H1 (cell line): ENCODE results near the gene CYP39A1. TPM values are rescaled to one million over a fixed set of nuclear protein-coding genes. Genes with fewer than 3 reads are reported as not detected.

Source experiments
- CTCF ChIA-PET: fragments of 300-600 bp; sonication (Branson Sonifier 250); formaldehyde crosslinking; loops from one replicate; lab custom pipeline; 2021; ENCODE audit not compliant: partially characterized antibody; lab: Charles Lee
- POLR2A ChIA-PET: fragments of 300-600 bp; sonication (Branson Sonifier 250); formaldehyde crosslinking; loops from one replicate; lab custom pipeline; 2021; ENCODE audit warnings: inconsistent platforms; ENCODE audit not compliant: partially characterized antibody; lab: Charles Lee
- DNase-seq, 2 experiments: peaks; one replicate each; pipeline versions ENCODE4 v3.0.0 to v3.0.0-alpha.2; 2010 to 2022; ENCODE audit warnings: low spot score in 2 of 2, low read depth in 1 of 2, mixed read lengths in 1 of 2
- FAIRE-seq: peaks from 2 replicates; lab custom pipeline; 2011; peaks lifted over from hg19 to GRCh38; lab: Jason Lieb, UNC
- H2AFZ ChIP-seq: 2 replicates; pipeline ENCODE4 v1.8.1; 2012; ENCODE audit warnings: low read length, inconsistent platforms
- H2AK5ac ChIP-seq: 2 replicates; pipeline ENCODE4 v1.6.1; 2013; ENCODE audit warnings: low read depth, low read length
- H2BK120ac ChIP-seq: replicated peaks from 2 replicates; pipeline ENCODE3; 2013; ENCODE audit warnings: low read depth, low read length, inconsistent platforms
- H2BK12ac ChIP-seq: 2 replicates; pipeline ENCODE4 v1.6.1; 2013; ENCODE audit warnings: low read depth, low read length
- H2BK15ac ChIP-seq: 2 replicates; pipeline ENCODE4 v1.6.1; 2013; ENCODE audit warnings: low read length
- H2BK20ac ChIP-seq: 2 replicates; pipeline ENCODE4 v1.6.1; 2013; ENCODE audit warnings: low read length
- H2BK5ac ChIP-seq: 2 replicates; pipeline ENCODE4 v1.6.1; 2013; ENCODE audit warnings: low read depth, low read length
- H3K14ac ChIP-seq: 2 replicates; pipeline ENCODE4 v1.6.1; 2013; ENCODE audit warnings: inconsistent platforms; ENCODE audit not compliant: insufficient read length
- H3K18ac ChIP-seq: 2 replicates; pipeline ENCODE4 v1.6.1; 2013; ENCODE audit warnings: low read length; ENCODE audit errors: extremely low read depth
- H3K23ac ChIP-seq: 2 replicates; pipeline ENCODE4 v1.6.1; 2013; ENCODE audit warnings: inconsistent platforms; ENCODE audit not compliant: insufficient read length
- H3K23me2 ChIP-seq: 2 replicates; pipeline ENCODE4 v1.6.1; 2013; ENCODE audit warnings: low read depth, low read length
- H3K27ac ChIP-seq: 2 replicates; pipeline ENCODE4 v1.6.1; 2011; ENCODE audit warnings: low read depth, low read length, inconsistent platforms
- H3K27me3 ChIP-seq, 4 experiments: replicated peaks in 1 of 4; 1 replicate in 1 of 4; 2 replicates in 3 of 4; pipeline versions ENCODE4 v1.6.1 to v1.8.1; 2011 to 2013; ENCODE audit warnings: low read length in 3 of 4, mild to moderate bottlenecking in 3 of 4, inconsistent platforms in 2 of 4, mixed read lengths in 2 of 4, moderate library complexity in 1 of 4; ENCODE audit not compliant: control insufficient read depth in 3 of 4, insufficient read depth in 3 of 4; ENCODE audit errors: extremely low read depth in 1 of 4
- H3K36me3 ChIP-seq, 4 experiments: 2 replicates each; pipeline versions ENCODE4 v1.6.1 to v1.8.1; 2011 to 2013; ENCODE audit warnings: mild to moderate bottlenecking in 4 of 4, low read length in 3 of 4, moderate library complexity in 2 of 4, control low read depth in 1 of 4, inconsistent platforms in 1 of 4; ENCODE audit not compliant: insufficient read depth in 4 of 4, control insufficient read depth in 2 of 4
- H3K4ac ChIP-seq: replicated peaks from 2 replicates; pipeline ENCODE3; 2013; ENCODE audit warnings: low read length, low read depth, mixed read lengths, inconsistent platforms; ENCODE audit not compliant: insufficient read length
- H3K4me1 ChIP-seq, 4 experiments: replicated peaks in 1 of 4; 1 replicate in 1 of 4; 2 replicates in 3 of 4; pipeline versions ENCODE4 v1.6.1 to v1.8.1; 2011 to 2013; ENCODE audit warnings: low read length in 3 of 4, inconsistent platforms in 2 of 4, mixed read lengths in 1 of 4; ENCODE audit not compliant: insufficient read depth in 4 of 4, control insufficient read depth in 3 of 4
- H3K4me2 ChIP-seq, 2 experiments: 2 replicates each; pipeline versions ENCODE4 v1.6.1 to v1.8.1; 2011 to 2013; ENCODE audit warnings: low read depth in 2 of 2, low read length in 2 of 2, control low read depth in 1 of 2, inconsistent platforms in 1 of 2, mild to moderate bottlenecking in 1 of 2; ENCODE audit not compliant: insufficient read depth in 1 of 2
- H3K4me3 ChIP-seq, 4 experiments: fragments of 200-600, 300-600 bp in 1 of 4; sonication (generic), shearing (Covaris generic), sonication (Bioruptor Twin) in 1 of 4; 2 replicates each; pipeline versions ENCODE4 v1.5.1 to v1.8.1; 2011 to 2016; ENCODE audit warnings: low read length in 4 of 4, low read depth in 3 of 4, control low read depth in 2 of 4, inconsistent platforms in 2 of 4, mild to moderate bottlenecking in 2 of 4, mixed read lengths in 1 of 4, moderate library complexity in 1 of 4; ENCODE audit not compliant: insufficient read depth in 2 of 4; ENCODE audit errors: extremely low read depth in 1 of 4
- H3K56ac ChIP-seq: replicated peaks from 2 replicates; pipeline ENCODE3; 2013; ENCODE audit warnings: low read depth, mild to moderate bottlenecking, mixed read lengths, low read length, inconsistent platforms; ENCODE audit not compliant: insufficient read length
- H3K79me1 ChIP-seq: 2 replicates; pipeline ENCODE4 v1.6.1; 2013; ENCODE audit warnings: low read depth, low read length, control low read depth
- H3K79me2 ChIP-seq, 2 experiments: 2 replicates each; pipeline versions ENCODE4 v1.6.1 to v1.8.1; 2012 to 2013; ENCODE audit warnings: low read length in 2 of 2, mild to moderate bottlenecking in 2 of 2, inconsistent platforms in 1 of 2; ENCODE audit not compliant: insufficient read depth in 2 of 2, control insufficient read depth in 1 of 2
- H3K9ac ChIP-seq, 4 experiments: replicated peaks in 1 of 4; 1 replicate in 1 of 4; 2 replicates in 3 of 4; pipeline versions ENCODE4 v1.6.1 to v1.8.1; 2011 to 2013; ENCODE audit warnings: low read depth in 3 of 4, low read length in 3 of 4, control low read depth in 2 of 4, mild to moderate bottlenecking in 2 of 4, moderate library complexity in 2 of 4, inconsistent platforms in 1 of 4; ENCODE audit errors: extremely low read depth in 1 of 4
- H3K9me3 ChIP-seq, 2 experiments: 2 replicates each; pipeline versions ENCODE4 v1.6.1 to v1.8.1; 2012 to 2013; ENCODE audit warnings: mild to moderate bottlenecking in 2 of 2, moderate library complexity in 2 of 2, control low read depth in 1 of 2, inconsistent platforms in 1 of 2, low read depth in 1 of 2, low read length in 1 of 2, mixed read lengths in 1 of 2; ENCODE audit not compliant: insufficient read depth in 2 of 2
- H4K20me1 ChIP-seq, 2 experiments: replicated peaks in 1 of 2; 2 replicates each; pipeline versions ENCODE3 to v1.8.1; 2011 to 2013; ENCODE audit warnings: inconsistent platforms in 2 of 2, low read length in 2 of 2, mild to moderate bottlenecking in 1 of 2; ENCODE audit not compliant: insufficient read depth in 2 of 2, control insufficient read depth in 1 of 2
- H4K5ac ChIP-seq: 2 replicates; pipeline ENCODE4 v1.6.1; 2013; ENCODE audit warnings: low read length, low read depth, mixed read lengths, inconsistent platforms; ENCODE audit not compliant: insufficient read length
- H4K8ac ChIP-seq: 2 replicates; pipeline ENCODE4 v1.8.0; 2013; ENCODE audit warnings: mild to moderate bottlenecking, moderate library complexity, low read length, inconsistent platforms; ENCODE audit not compliant: insufficient read depth; ENCODE audit errors: extremely low read depth
- H4K91ac ChIP-seq: replicated peaks from 2 replicates; pipeline ENCODE3; 2013; ENCODE audit warnings: low read length, mixed read lengths, inconsistent platforms; ENCODE audit not compliant: insufficient read length
- CBX5 ChIP-seq: fragments of 300-800, 300-1000 bp; sonication (generic); IDR thresholded peaks from 2 replicates; pipeline ENCODE4 v1.7.1; 2016; ENCODE audit warnings: antibody characterized with exemption, low read length, low read depth
- CBX8 ChIP-seq: fragments of 300-800, 300-1000 bp; sonication (generic); IDR thresholded peaks from 2 replicates; pipeline ENCODE4 v1.7.1; 2016; ENCODE audit warnings: low read depth, low read length, borderline replicate concordance
- CEBPB ChIP-seq: IDR thresholded peaks from 2 replicates; pipeline ENCODE4 v1.6.1; 2012; ENCODE audit warnings: low read depth, low read length
- RAD21 ChIP-seq, 2 experiments: IDR thresholded peaks in 1 of 2; conservative IDR thresholded peaks in 1 of 2; 2 replicates each; pipeline ENCODE4 v1.6.1; 2011; ENCODE audit warnings: low read depth in 2 of 2, low read length in 2 of 2, improper control_type of control experiment in 1 of 2, inconsistent platforms in 1 of 2, mild to moderate bottlenecking in 1 of 2, moderate library complexity in 1 of 2
- RBBP5 ChIP-seq: IDR thresholded peaks from 2 replicates; pipeline ENCODE4 v1.7.1; 2012; ENCODE audit warnings: low read depth, mild to moderate bottlenecking, inconsistent platforms, low read length, moderate library complexity, borderline replicate concordance
- RXRA ChIP-seq: IDR thresholded peaks from 2 replicates; pipeline ENCODE4 v1.6.1; 2011; ENCODE audit warnings: low read depth, mild to moderate bottlenecking, low read length, moderate library complexity; ENCODE audit not compliant: insufficient read depth
- SP2 ChIP-seq: IDR thresholded peaks from 2 replicates; pipeline ENCODE4 v1.6.1; 2012; ENCODE audit warnings: mild to moderate bottlenecking, low read length, inconsistent platforms
- WGBS, 2 experiments: shearing (Covaris generic) in 1 of 2; methylation state at CpG; one replicate each; pipeline versions ENCODE4 v1.1.6 to v1.1.7; 2013 to 2015; ENCODE audit warnings: low lambda C conversion rate in 2 of 2, mixed read lengths in 2 of 2, inconsistent platforms in 1 of 2, low coverage in 1 of 2, missing lambda C conversion rate in 1 of 2; ENCODE audit not compliant: insufficient replicate concordance in 2 of 2, insufficient coverage in 1 of 2, insufficient read length in 1 of 2; ENCODE audit errors: extremely low coverage in 1 of 2, missing lambda C conversion rate in 1 of 2; 5-methylcytosine and 5-hydroxymethylcytosine counted together
- polyA plus RNA-seq, 7 experiments: library from polyadenylated mRNA; depleted of rRNA in 3 of 7; stranded (reverse) in 5 of 7; unstranded in 2 of 7; fragments of >200 nt in 5 of 7; fragments of 200-250 nt in 2 of 7; gene quantifications; 1 replicate in 5 of 7; 2 replicates in 1 of 7; 4 replicates in 1 of 7; pipeline versions ENCODE4 v1.2.1 to v1.2.3, GENCODE V29; 2011 to 2013; ENCODE audit warnings: missing spikeins in 2 of 7, mixed read lengths in 2 of 7
- total RNA-seq: library from RNA; stranded (reverse); fragmentation: NEBNext Ultra II Directional; extraction: Animal tissue kit (Norgen Biotek cat#: 25700); gene quantifications from 2 replicates; pipeline ENCODE4 v1.2.1, GENCODE V29; 2021

Gene CYP39A1
- total and polyA plus RNA-seq, 2 of the 8 experiments (the other 6 are each of a cell fraction or from before 2014, with no cell fraction given), result 0.71 to 2.4 TPM

DNA sequence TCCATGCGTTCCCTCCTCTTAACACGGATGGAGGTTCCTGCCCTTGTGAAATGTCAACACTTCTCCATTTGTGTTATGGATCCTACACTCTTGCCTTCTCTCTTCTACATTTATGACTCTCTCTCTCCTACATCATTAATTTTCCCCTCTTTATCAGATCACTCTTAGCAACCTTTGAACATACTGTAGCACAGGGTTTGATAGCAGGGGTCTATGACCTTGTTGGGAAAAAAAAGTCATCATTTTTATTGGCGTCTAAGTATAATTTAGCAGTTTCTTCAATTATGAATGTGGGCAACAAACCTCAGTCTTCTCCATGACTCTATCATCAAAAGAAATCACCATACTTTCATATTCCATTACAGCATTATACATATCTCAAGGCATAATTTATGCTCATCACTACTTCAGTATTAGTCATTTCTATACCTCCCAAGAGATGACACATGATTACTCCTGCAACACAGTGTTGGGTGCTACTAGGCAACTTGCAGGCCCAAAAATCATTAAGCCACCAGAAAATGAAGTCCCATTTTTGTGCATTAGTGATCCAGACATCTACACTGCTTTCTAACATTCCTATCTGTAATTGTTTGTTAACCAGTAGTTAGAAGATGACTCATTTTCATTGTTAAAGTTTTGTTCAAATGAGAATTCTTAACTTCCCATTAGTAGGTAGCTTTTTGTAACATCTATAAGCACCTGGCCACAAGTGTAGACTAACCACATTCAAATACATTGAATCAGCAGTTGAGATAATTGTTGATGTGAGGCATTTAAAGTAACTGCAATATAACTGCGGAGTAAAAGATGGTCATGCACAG is 9.5 kb downstream of the CYP39A1 start:
- H3K23me2 ChIP-seq, result no peaks in the 10 kb centered on the region; the same call in 1 of the 2 replicates
- WGBS, 2 experiments, result 90% methylated on average over 4 of the region's 4 CpGs; no CpG with 5 or more reads in 1 of the 2 experiments
- no peaks in the 10 kb centered on the region for H3K36me3 ChIP-seq
- no peak overlapping the region for H2BK12ac ChIP-seq
- H4K8ac ChIP-seq, result no peak overlapping the region
- no peak for DNase-seq
- no peak overlapping the region for H2AFZ ChIP-seq
- H3K9ac ChIP-seq, result no peak overlapping the region
- no peaks in the 10 kb centered on the region for H3K79me1 ChIP-seq
- no peak overlapping the region for H2BK15ac ChIP-seq
- H3K23ac ChIP-seq, result no peak overlapping the region
- no peak overlapping the region for H2BK120ac ChIP-seq
- H3K79me2 ChIP-seq, result no peaks in the 10 kb centered on the region
- H2AK5ac ChIP-seq, result no peak overlapping the region
- no peak overlapping the region for H3K56ac ChIP-seq
- no peaks in the 10 kb centered on the region for H3K4me1 ChIP-seq
- H4K5ac ChIP-seq, result no peak overlapping the region
- FAIRE-seq, result no peak
- no peak overlapping the region for H3K27ac ChIP-seq
- H3K9me3 ChIP-seq, result no peaks in the 10 kb centered on the region
- no peak overlapping the region for H4K91ac ChIP-seq
- H2BK5ac ChIP-seq, result no peak overlapping the region
- ChIA-PET CTCF (no interaction called here), POLR2A (no interaction called here)
- no peak overlapping the region for H3K4ac ChIP-seq
- H3K27me3 ChIP-seq, result no peaks in the 10 kb centered on the region
- H4K20me1 ChIP-seq, result no peaks in the 10 kb centered on the region
- no peak overlapping the region for H3K14ac ChIP-seq
- no peak overlapping the region for H3K4me2 ChIP-seq
- no peak overlapping the region for H2BK20ac ChIP-seq
- no peak overlapping the region for H3K4me3 ChIP-seq
- no peak overlapping the region for H3K18ac ChIP-seq
- TF ChIP-seq SP2 (no peak), RXRA (no peak), CBX8 (no peak), CBX5 (no peak), RAD21 (IDR thresholded peaks at IDR 0.05 in 1 of 2, conservative IDR thresholded peaks at IDR 0.05 in 1 of 2; ENCODE audit: low read depth in 2 of 2, low read length in 2 of 2) (no peak), CEBPB (no peak), RBBP5 (no peak)
